ENCODE data around the gene CCSER1.
"Not testable (repeated sequence)": the region's sequence is repeated elsewhere in the genome, so short reads cannot be mapped to it uniquely, and the experiment has no call there.

CCSER1 gene

GRCh38 chr4:90648311-90648710, 521.1 kb downstream of the CCSER1 start:
- FAIRE-seq (no peak), DNase-seq (ENCODE audit: insufficient read length) (no peak)
- TF ChIP-seq TAF1 (IDR thresholded peaks at IDR 0.05; ENCODE audit: borderline replicate concordance, low read depth, low read length) (no peak), POLR2AphosphoS5 (IDR thresholded peaks at IDR 0.05; ENCODE audit: low read depth, low read length) (no peak), POLR2A (IDR thresholded peaks at IDR 0.05; ENCODE audit: low read depth, low read length) (no peak)

GRCh38 chr4:90648791-90649190, 521.6 kb downstream of the CCSER1 start:
- DNase-seq (ENCODE audit: insufficient read length) (no peak), FAIRE-seq (no peak)

GRCh38 chr4:90660672-90661071, 533.5 kb downstream of the CCSER1 start:
- DNase-seq (ENCODE audit: insufficient read length) (no peak), FAIRE-seq (no peak)
- TF ChIP-seq POLR2AphosphoS5 (IDR thresholded peaks at IDR 0.05; ENCODE audit: low read depth, low read length) (no peak), POLR2A (IDR thresholded peaks at IDR 0.05; ENCODE audit: low read depth, low read length) (no peak), TAF1 (IDR thresholded peaks at IDR 0.05; ENCODE audit: borderline replicate concordance, low read depth, low read length) (no peak)

More at GRCh38 chr4:90648791-90649190, 521.6 kb downstream of the CCSER1 start:
- TF ChIP-seq POLR2A (IDR thresholded peaks at IDR 0.05; ENCODE audit: low read depth, low read length): no peak
- TF ChIP-seq TAF1 (IDR thresholded peaks at IDR 0.05; ENCODE audit: borderline replicate concordance, low read depth, low read length): no peak
- TF ChIP-seq POLR2AphosphoS5 (IDR thresholded peaks at IDR 0.05; ENCODE audit: low read depth, low read length): no peak

- no peak for TF ChIP-seq POLR2AphosphoS5 (IDR thresholded peaks at IDR 0.05; ENCODE audit: low read depth, low read length)
- no peak for TF ChIP-seq POLR2A (IDR thresholded peaks at IDR 0.05; ENCODE audit: low read depth, low read length)
- TF ChIP-seq TAF1 (IDR thresholded peaks at IDR 0.05; ENCODE audit: borderline replicate concordance, low read depth, low read length): no peak
- FAIRE-seq: no peak
- DNase-seq (ENCODE audit: insufficient read length): no peak
Observed at GRCh38 chr4:90670183-90670582, 543.0 kb downstream of the CCSER1 start.

- DNase-seq (ENCODE audit: insufficient read length) (no peak), FAIRE-seq (no peak)
Observed at GRCh38 chr4:90689739-90690138, 562.5 kb downstream of the CCSER1 start.

GRCh38 chr4:90695411-90695810, 568.2 kb downstream of the CCSER1 start:
- no peak for DNase-seq (ENCODE audit: insufficient read length)
- FAIRE-seq: no peak
- no peak for TF ChIP-seq POLR2A (IDR thresholded peaks at IDR 0.05; ENCODE audit: low read depth, low read length)
- no peak for TF ChIP-seq TAF1 (IDR thresholded peaks at IDR 0.05; ENCODE audit: borderline replicate concordance, low read depth, low read length)
- no peak for TF ChIP-seq POLR2AphosphoS5 (IDR thresholded peaks at IDR 0.05; ENCODE audit: low read depth, low read length)

More at GRCh38 chr4:90689739-90690138, 562.5 kb downstream of the CCSER1 start:
- TF ChIP-seq TAF1 (IDR thresholded peaks at IDR 0.05; ENCODE audit: borderline replicate concordance, low read depth, low read length): no peak
- no peak for TF ChIP-seq POLR2AphosphoS5 (IDR thresholded peaks at IDR 0.05; ENCODE audit: low read depth, low read length)
- no peak for TF ChIP-seq POLR2A (IDR thresholded peaks at IDR 0.05; ENCODE audit: low read depth, low read length)

- not testable (repeated sequence) for DNase-seq (ENCODE audit: insufficient read length); FAIRE-seq
Observed at GRCh38 chr4:90705501-90705900, 578.3 kb downstream of the CCSER1 start.

GRCh38 chr4:90715242-90715641, 588.0 kb downstream of the CCSER1 start:
- FAIRE-seq (no peak), DNase-seq (ENCODE audit: insufficient read length) (no peak)
- no peak for TF ChIP-seq POLR2AphosphoS5 (IDR thresholded peaks at IDR 0.05; ENCODE audit: low read depth, low read length)

GRCh38 chr4:90718931-90719330, 591.7 kb downstream of the CCSER1 start:
- FAIRE-seq: no peak
- no peak for TF ChIP-seq POLR2A (IDR thresholded peaks at IDR 0.05; ENCODE audit: low read depth, low read length)
- TF ChIP-seq TAF1 (IDR thresholded peaks at IDR 0.05; ENCODE audit: borderline replicate concordance, low read depth, low read length): no peak
- TF ChIP-seq POLR2AphosphoS5 (IDR thresholded peaks at IDR 0.05; ENCODE audit: low read depth, low read length): no peak

GRCh38 chr4:90727938-90728337, 600.7 kb downstream of the CCSER1 start:
- FAIRE-seq (no peak), DNase-seq (ENCODE audit: insufficient read length) (no peak)
- TF ChIP-seq POLR2AphosphoS5 (IDR thresholded peaks at IDR 0.05; ENCODE audit: low read depth, low read length): no peak
- no peak for TF ChIP-seq POLR2A (IDR thresholded peaks at IDR 0.05; ENCODE audit: low read depth, low read length)
- TF ChIP-seq TAF1 (IDR thresholded peaks at IDR 0.05; ENCODE audit: borderline replicate concordance, low read depth, low read length): no peak

More at GRCh38 chr4:90718931-90719330, 591.7 kb downstream of the CCSER1 start:
- DNase-seq (ENCODE audit: insufficient read length): no peak

GRCh38 chr4:90730752-90731151, 603.6 kb downstream of the CCSER1 start:
- no peak for FAIRE-seq
- TF ChIP-seq POLR2A (IDR thresholded peaks at IDR 0.05; ENCODE audit: low read depth, low read length) (no peak), TAF1 (IDR thresholded peaks at IDR 0.05; ENCODE audit: borderline replicate concordance, low read depth, low read length) (no peak), POLR2AphosphoS5 (IDR thresholded peaks at IDR 0.05; ENCODE audit: low read depth, low read length) (no peak)
- DNase-seq (ENCODE audit: insufficient read length): no peak

- DNase-seq (ENCODE audit: insufficient read length): no peak
- TF ChIP-seq TAF1 (IDR thresholded peaks at IDR 0.05; ENCODE audit: borderline replicate concordance, low read depth, low read length) (no peak), POLR2AphosphoS5 (IDR thresholded peaks at IDR 0.05; ENCODE audit: low read depth, low read length) (no peak), POLR2A (IDR thresholded peaks at IDR 0.05; ENCODE audit: low read depth, low read length) (no peak)
- no peak for FAIRE-seq
Observed at GRCh38 chr4:90733211-90733610, 606.0 kb downstream of the CCSER1 start.

- FAIRE-seq (no peak), DNase-seq (ENCODE audit: insufficient read length) (no peak)
- TF ChIP-seq TAF1 (IDR thresholded peaks at IDR 0.05; ENCODE audit: borderline replicate concordance, low read depth, low read length): no peak
Observed at GRCh38 chr4:90745176-90745575, 618.0 kb downstream of the CCSER1 start.
